NCI-H524 (cell line): ENCODE results near the gene BFAR.
"Not testable (repeated sequence)": the region's sequence is repeated elsewhere in the genome, so short reads cannot be mapped to it uniquely, and the experiment has no call there.

Experiments
- DNase-seq, 2 experiments: peaks; one replicate each; lab custom pipeline; 2025; lab: John Stamatoyannopoulos, UW

Gene BFAR

GRCh38 chr16:14632693-14633569 lies at the start of gene BFAR:
BFAR (plus strand) TSS chr16:14632951; CDS start chr16:14644347, 11,396 bp downstream.
- DNase-seq, result peak; percentile 97 to 98

- DNase-seq, result peak; percentile 90 to 96
These were observed 47.5 kb upstream of the BFAR start for GRCh38 chr16:14585287-14585686.

GRCh38 chr16:14586637-14587305 lies 46.0 kb upstream of the BFAR start:
- no peak for DNase-seq

GRCh38 chr16:14600164-14600563 lies 32.6 kb upstream of the BFAR start:
- peak in 1 of 2 experiments; percentile 16 for DNase-seq

- no peak for DNase-seq
These were observed 30.2 kb upstream of the BFAR start for GRCh38 chr16:14602443-14602963.

- DNase-seq, result no peak
These were observed 26.6 kb upstream of the BFAR start for GRCh38 chr16:14606102-14606501.

GRCh38 chr16:14608111-14608566 lies 24.6 kb upstream of the BFAR start:
- no peak for DNase-seq

- no peak for DNase-seq
These were observed 24.1 kb upstream of the BFAR start for GRCh38 chr16:14608604-14609003.

- no peak for DNase-seq
These were observed 23.0 kb upstream of the BFAR start for GRCh38 chr16:14609716-14610115.

- DNase-seq, result no peak
These were observed 21.1 kb upstream of the BFAR start for GRCh38 chr16:14611660-14612059.

GRCh38 chr16:14613991-14614390 lies 18.8 kb upstream of the BFAR start:
- no peak for DNase-seq

GRCh38 chr16:14616280-14616679 lies 16.5 kb upstream of the BFAR start:
- no peak for DNase-seq

- DNase-seq, result no peak
These were observed 14.2 kb upstream of the BFAR start for GRCh38 chr16:14618566-14618965.

GRCh38 chr16:14627078-14627477 lies 5.7 kb upstream of the BFAR start:
- DNase-seq, result no peak

- DNase-seq, result no peak
These were observed 3.7 kb upstream of the BFAR start for GRCh38 chr16:14628806-14629611.

- peak in 1 of 2 experiments; percentile 41 for DNase-seq
These were observed 3.2 kb upstream of the BFAR start for GRCh38 chr16:14629612-14629918.

GRCh38 chr16:14629919-14630619 lies 2.7 kb upstream of the BFAR start, which contains the start of gene PARN:
PARN (minus strand) TSS chr16:14630260; CDS start chr16:14630125, 135 bp downstream.
- peak; percentile 87 to 94 for DNase-seq

- DNase-seq, result not testable (repeated sequence)
These were observed 2.0 kb upstream of the BFAR start for GRCh38 chr16:14630620-14631330.

- no peak for DNase-seq
These were observed 1.6 kb downstream of the BFAR start for GRCh38 chr16:14634389-14634725.

- DNase-seq, result no peak
These were observed 2.8 kb downstream of the BFAR start for GRCh38 chr16:14635395-14636165.
